GM18519 (cell line): ENCODE measurements around the gene CRYZL1.
"Not testable (repeated sequence)": the region's sequence is repeated elsewhere in the genome, so short reads cannot be mapped to it uniquely, and the experiment has no call there.

ENCODE experiments used
- ATAC-seq: cut with Tn5 transposase; IDR thresholded peaks from one replicate; pipeline ENCODE4 v1.9.1; 2021; ENCODE audit warnings: mild to moderate bottlenecking, moderate library complexity; ENCODE audit not compliant: unreplicated experiment, low FRiP score

CRYZL1 gene

GRCh38 chr21:33641352-33642026, at the start of gene CRYZL1:
CRYZL1 (minus strand) TSS chr21:33641741; CDS start chr21:33631551, 10,190 bp downstream.
- peak; percentile 80 for ATAC-seq

GRCh38 chr21:33690874-33691273, 49.3 kb upstream of the CRYZL1 start:
- no peak for ATAC-seq

- ATAC-seq = no peak
These were observed 46.8 kb upstream of the CRYZL1 start for GRCh38 chr21:33688353-33688752.

GRCh38 chr21:33687634-33688033, 46.1 kb upstream of the CRYZL1 start:
- no peak for ATAC-seq

- ATAC-seq = no peak
These were observed 44.8 kb upstream of the CRYZL1 start for GRCh38 chr21:33686386-33686785.

DNA sequence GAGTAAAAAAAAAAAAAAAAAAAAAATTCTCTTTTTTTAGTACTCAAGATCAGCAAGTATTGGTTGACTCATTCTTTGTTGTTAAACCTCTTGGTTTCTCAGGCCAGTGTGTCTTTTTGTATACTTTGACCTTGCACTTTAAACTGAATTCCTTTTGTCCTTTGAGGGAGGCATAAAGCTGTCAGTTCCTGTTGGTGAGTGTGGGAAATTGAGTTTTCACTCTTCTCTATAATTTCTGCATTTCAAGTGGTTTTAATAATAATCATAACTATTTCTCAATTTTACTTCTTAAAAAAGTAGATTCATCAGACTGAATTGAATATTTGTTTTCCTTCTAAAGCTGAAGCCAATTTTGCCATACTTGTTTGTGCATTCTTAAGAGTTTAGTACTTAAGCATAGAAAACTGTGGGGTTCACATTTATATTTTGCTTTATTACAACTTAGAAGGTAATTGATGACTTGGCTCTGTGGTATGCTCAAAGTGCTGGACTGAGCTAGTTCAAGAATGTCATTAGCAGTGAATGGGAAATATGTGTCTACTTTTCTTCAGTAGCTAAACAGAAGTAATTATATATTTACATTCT, 44.2 kb upstream of the CRYZL1 start:
- no peak for ATAC-seq

DNA sequence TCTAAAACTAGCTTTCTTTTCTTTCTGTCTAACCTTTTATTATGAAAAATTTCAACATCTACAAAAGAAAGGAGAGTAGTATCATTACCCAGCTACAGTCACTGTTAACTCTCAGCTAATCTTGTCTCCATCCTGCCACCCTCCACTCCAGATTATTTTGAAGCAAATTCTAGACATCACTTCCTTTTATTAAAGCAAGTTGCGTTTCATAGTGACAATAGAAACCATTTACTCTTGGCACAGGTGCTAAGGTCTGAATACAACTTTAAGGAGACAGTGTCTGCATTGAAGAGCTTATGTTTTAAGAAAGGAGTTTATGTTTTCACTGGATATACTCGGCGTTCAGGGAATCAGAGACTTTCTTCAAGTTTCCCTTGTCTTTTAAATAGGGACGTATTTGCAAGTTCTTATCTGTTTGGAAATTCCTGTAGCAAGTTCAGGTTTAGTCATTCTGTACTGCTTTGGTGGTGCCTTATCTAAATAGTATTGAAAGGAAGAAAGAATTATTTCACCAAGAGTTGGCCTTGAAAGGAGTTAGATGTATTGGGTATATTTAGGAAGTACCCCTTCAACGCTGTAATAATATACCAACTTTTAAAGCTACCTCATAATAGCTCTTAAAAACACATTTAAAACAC, 43.5 kb upstream of the CRYZL1 start:
- no peak for ATAC-seq

- no peak for ATAC-seq
These were observed 42.5 kb upstream of the CRYZL1 start for GRCh38 chr21:33684068-33684467.

DNA sequence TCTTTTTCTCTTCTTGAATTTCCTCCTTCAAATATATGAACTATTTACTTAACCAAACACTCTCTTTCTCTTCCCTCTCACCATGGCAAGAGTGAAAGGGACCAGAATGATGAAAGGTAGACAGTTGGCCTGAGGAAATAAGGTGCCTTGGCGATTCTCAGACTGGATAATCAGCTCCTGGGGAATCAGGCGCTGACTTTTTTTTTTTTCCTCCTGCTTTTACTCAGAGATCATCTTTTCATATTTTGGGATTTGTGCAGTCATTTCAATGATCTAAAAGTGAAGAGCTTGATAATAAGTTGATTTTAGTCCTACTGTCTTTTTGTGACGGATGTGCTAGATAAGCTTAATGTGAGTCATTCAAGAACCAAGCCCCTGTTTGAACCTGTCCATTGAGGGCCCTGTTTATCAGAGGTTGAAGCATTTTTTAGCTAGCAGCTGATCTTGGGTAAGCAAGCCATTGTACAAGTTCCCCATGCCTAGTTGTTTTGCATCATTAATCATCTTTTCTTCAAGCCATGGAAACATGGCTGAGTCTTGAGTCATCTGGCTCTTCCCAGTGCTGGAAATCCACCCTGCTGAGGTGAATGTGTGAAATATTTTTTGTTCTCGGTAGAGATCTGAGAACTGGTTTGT, 41.6 kb upstream of the CRYZL1 start:
- ATAC-seq = no peak

- no peak for ATAC-seq
These were observed 39.3 kb upstream of the CRYZL1 start for GRCh38 chr21:33680870-33681269.

GRCh38 chr21:33677450-33677849, 35.9 kb upstream of the CRYZL1 start:
- ATAC-seq = no peak

- not testable (repeated sequence) for ATAC-seq
These were observed 35.1 kb upstream of the CRYZL1 start for GRCh38 chr21:33676666-33677065.

DNA sequence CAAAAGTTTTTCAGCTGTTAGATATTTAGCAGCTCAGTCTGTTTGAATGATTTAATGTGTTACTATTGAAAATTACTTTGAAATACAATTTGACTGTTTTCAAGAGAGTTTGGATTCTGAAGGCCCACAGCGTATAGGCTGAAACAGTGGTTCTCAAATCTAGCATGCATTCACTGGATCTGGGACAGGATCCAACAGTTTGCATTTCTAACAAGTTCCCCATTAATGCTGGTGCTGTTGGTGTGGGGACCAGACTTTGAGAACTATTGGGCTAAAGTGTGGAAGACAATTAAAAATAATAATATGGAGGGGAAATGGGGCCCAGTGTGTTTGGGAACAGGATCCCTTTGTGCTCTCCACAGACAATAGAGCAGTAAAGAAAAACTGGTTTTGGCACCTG, 32.7 kb upstream of the CRYZL1 start:
- no peak for ATAC-seq

- no peak for ATAC-seq
These were observed 31.9 kb upstream of the CRYZL1 start for GRCh38 chr21:33673473-33673872.

DNA sequence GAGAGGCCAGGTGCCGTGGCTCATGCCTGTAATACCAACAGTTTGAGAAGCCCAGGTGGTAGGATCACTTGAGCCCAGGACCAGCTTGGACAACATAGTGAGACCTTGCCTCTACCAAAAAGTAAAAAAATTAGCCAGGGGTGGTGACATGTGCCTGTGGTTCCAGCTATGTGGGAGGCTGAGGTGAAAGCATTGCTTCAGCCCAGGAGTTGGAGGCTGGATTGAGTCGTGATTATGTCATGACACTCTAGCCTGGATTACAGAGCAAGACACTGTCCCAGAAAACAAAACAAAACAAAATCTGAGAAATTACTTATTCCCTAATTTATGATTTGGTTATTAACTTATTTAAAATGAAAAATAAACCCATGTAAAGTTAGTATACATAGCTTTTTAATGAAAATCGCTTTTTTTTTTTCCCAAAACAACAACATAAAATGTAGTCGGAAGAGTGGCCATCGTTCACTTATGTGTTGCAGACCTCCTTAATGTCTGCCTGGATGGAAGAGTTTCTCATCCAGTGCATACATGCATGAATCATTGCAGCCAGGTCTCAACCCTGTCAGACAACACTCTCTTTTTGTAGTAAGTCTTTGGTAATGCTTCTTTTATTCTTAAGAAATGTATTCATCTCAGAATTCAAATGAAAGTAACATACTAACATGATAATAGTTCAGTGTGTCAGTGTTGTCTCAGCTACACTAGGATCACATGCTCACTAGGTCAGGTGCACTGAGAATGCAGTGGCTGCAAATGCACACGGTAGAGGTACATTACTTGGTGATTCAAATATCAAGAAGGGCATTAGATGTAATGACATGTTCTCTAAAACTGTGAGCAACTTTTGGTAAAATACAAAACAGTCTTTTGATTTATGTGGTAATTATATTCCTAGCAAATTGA, 28.8 kb upstream of the CRYZL1 start:
- no peak for ATAC-seq

DNA sequence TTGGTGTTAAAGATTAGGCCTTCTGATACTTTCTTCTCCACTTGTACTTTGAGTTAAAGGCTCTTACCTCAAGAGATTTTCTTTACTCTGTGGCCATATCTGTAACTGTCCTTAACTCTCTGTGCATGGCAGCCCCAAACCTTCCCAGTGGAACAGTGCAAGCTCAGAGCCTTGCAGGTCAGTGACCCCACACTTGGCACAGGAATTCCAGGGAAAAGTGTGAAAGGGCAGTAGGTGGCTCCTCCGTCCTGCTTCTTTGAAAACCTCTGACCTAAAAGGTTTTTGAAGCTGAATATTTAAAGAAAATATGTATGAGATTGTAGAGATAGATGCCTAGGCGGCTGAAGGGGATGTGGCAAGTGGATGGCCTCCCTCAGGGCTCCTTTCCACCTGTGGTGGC, 27.1 kb upstream of the CRYZL1 start:
- no peak for ATAC-seq

GRCh38 chr21:33668180-33668579, 26.6 kb upstream of the CRYZL1 start:
- ATAC-seq = no peak

DNA sequence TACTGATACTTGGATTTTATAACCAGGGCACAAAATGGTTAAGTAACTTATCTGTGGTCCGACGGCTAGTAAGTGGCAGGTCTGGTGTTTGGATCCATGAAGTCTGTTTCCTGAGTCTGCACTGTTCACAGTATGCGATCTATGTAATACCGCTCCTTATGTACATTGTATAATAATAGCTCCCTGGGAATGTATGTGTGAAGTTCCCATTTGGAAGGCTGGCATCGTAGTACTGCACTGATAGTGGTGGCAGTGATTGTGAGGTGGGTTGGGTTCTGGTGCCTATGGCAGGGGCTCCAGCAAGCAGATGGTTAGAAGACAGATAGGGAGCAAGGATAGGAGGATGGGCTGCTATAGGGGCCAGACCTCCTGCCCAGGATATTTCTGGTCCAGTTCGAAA, 26.1 kb upstream of the CRYZL1 start:
- ATAC-seq = no peak

- ATAC-seq = no peak
These were observed 24.6 kb upstream of the CRYZL1 start for GRCh38 chr21:33666153-33666552.

DNA sequence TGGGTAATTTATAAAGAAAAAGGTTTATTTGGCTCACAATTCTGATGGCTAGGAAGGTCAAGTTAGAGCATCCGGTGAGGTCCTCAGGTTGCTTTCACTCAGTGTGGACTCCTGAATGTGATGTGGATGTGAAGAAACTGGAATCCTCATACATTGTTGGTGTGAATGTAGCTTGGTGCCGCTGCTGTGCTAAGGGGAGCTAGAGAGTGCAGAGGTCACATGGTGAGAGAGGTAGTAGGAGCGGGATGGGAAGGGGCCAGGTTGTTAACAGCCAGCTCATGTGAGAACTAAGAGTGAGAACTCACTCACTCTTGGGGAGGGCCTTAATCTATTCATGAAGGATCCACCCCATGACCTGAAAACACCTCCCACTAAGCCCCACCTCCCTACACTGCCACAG, 22.6 kb upstream of the CRYZL1 start:
- ATAC-seq = no peak

GRCh38 chr21:33663241-33663640, 21.7 kb upstream of the CRYZL1 start:
- no peak for ATAC-seq
